HG03064 (cell line): Measurements from ENCODE around the gene TBC1D19.

Source experiments
- ATAC-seq: cut with Tn5 transposase; IDR thresholded peaks from one replicate; pipeline ENCODE4 v1.9.1; 2021; ENCODE audit warnings: low read depth; ENCODE audit not compliant: unreplicated experiment

Gene TBC1D19

DNA sequence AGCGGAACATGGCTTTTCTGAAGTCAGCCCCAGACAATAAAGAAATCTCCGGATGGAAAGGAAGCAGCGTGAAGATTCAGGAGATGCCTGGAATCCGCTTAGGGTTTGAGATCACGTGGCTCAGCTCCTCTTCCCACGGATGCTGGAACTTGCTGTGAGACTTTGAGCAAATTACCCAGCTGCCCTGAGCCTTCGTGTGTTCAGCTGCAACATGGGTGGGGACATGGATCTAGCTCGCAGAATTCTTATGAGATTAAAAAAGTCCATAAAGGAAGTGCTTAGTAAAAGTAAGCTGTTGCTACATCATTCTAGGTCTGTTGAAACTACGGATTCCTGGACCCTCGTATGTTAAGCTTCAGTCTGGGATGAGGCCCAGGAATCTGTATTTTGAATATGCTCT lies 221.0 kb downstream of the TBC1D19 start:
- ATAC-seq: no peak
